CMK (cell line): ENCODE measurements around the gene CABLES2.

Experiments used
- DNase-seq: peaks from one replicate; pipeline ENCODE4 v3.0.0-alpha.2; 2010; ENCODE audit warnings: low read depth

CABLES2 gene

DNA sequence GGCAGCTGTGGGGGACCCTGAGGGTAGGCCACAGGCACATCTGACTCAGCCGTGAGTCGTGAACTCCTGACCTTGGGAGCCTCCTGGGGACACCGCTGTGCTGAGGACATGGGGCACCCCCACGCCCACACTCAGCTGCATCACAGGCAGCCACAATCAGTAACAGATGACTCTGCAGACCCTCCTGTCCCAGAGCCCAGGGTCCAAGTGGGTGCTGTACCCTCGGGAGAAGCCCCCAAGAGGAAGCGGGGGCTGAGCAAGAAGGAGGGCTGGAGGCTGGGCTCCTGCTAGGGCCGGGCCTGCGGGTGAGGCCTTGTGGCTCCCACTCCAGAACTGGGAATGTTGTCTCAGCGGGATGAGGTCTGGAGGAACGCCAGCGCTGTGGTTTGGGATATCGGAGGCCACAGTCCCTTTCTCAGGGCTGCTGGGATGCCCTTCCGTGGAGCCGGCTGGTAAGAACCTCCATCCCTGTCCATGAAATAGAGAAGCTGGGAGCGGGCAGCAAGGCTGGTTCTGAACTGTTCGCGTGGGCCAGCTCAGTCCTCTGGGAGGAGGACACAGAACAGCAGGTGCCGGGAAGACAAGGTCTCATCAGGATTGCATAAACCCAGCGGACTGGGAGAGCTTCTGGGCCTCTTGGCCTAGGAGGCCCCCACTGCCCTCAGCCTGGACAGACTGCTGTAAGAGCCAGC lies 36.8 kb downstream of the CABLES2 start:
- DNase-seq, result no peak

DNA sequence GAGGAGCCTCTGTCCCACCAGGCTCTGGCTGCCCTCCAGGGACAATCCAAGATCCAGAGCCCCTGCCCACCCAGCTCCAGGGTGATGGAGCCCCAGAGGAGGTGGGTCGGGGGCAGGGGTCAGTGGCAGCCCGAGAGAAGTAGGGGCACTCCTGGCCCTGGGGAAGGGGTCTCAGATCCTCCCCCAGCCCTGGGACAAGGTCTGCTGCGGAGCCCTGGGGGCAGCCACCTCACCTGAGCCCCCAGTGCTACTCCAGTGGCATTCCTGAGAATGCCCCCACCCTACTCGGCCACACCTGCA lies 37.3 kb downstream of the CABLES2 start:
- no peak for DNase-seq

DNA sequence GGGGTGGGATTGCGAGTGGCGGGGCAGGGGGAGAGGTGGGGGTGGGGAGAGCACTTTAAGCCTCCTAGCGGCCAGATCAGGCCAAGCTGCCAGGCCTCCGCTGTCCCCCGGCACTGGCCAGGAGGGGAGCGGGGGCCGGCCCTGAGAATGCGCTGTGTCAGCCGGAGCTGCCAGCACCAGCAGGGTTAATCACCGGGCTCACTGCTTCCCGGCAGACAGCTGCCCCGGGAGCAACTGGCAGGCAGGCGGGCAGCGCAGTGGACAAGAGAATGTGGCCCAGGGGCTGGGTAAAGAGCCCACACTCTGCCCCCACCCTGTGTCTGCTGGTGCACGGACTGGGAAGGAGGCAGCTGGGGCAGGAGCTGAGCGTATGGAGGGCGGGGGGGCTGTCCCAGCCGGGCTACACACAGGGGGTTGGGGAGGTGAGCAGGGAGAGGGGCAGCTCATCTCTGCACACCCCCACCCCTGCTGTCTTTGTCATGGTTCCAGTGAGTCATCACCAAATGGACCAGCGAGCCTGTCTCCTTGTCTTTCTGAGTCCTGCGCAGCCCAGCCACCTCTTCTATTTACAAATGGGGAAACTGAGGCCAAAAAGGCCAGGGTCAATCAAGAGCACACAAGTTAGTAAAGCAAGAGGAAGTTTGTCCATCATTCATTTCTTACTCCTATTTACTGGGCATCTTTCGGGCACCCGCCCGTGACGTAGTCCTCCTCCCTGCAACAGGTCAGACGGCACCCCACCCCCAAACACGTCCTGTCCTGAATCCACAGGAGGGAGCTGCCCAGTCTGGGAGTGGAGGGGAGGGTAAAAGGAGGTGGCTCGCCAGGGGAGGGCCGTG lies 37.9 kb downstream of the CABLES2 start:
- DNase-seq, result no peak

DNA sequence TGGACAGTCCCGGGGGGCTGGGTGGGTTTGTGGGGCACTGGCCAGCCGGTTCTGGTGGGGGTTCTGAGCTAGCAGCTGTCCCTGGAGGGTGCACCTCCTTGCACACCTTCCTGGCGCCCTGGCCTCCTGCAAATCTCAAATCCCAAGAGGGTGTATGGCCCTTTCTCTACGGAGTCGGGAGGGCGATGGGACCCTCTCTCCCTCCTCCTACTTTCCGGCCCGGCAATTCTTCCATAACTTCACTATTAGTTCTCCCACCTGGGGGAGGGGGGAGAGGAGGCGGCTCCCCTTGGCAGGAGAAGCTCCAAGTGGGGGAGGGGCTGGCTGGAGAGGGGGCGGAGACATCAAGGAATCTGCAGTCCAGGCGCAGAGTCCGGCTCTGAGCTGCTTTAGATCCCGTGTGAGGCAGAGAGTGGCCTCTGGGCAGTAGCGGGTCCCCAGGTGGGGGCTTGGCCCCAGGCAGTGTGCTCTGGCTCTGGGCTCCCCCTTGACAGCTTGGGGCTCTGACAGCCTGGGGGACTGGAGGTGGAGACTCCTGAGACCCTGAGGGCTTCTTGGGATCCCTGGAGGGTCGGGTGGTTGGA lies 38.6 kb downstream of the CABLES2 start:
- no peak for DNase-seq

DNA sequence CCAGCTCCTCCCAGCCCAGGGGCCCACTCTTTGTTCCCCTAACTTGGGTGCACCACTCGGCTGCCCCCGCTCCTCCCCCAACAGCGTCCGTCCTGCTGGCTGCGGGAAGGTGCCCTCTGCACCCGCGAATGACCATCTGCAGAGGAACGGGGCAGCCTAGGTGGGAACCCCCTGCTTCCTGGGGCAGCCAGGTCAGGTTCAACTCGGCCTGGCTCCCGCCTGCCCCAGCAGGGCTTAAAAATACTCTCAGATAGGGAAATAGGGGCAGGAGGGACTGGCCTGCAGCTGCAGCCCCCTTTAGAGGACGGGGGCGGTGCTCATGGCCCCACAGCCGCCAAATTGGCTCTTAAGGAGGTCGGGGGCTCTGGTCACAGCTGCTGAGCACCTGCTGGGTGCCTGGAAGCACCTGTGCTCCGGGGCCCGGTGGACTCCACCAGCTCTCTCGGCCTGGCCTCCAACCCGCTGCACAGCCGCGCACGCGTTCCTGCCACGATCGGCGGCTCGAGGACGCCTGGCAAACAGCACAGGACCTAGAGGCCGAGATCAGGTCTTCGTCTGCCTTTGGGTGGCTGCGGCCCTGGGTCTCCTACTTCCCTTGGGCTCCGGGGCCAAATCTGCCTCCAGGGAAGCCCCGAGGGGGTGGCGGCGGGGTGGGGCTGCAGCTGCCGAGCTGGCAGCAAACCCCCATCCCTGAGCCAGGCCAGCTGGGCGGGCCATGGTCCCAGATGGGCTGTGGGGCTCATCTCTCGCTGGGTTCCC lies 39.3 kb downstream of the CABLES2 start:
- DNase-seq, result no peak

DNA sequence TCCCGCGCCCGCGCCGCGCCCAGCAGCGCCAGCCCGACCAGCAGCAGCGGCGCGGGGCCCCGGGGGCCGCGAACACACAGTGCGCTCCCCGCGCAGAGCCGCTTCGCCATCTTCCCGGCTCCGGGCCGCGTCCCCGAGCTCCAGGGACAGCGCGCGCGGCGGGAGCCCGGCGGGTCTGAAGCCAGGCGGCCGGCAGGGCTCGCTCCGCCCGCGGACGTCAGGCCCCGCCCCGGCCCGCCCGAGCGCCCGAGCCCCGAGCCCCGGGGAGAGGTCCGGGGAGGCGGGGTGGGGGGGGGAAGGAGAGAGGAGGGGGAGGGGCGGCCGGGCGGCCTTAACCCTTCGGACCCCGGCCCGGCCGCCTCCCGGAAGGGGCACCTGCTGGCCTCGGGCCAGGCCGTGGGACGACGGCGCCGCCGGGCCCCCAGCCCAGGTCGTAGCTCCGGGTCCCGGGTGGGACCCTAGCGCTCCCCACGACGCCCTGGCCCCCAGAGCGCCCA lies 39.9 kb downstream of the CABLES2 start, which contains the start of gene LAMA5:
Gene LAMA5, minus strand, starts transcription at position 177 of the 497 bp plus-strand sequence. Its CDS starts 67 bp downstream, at position 110.
- no peak for DNase-seq

DNA sequence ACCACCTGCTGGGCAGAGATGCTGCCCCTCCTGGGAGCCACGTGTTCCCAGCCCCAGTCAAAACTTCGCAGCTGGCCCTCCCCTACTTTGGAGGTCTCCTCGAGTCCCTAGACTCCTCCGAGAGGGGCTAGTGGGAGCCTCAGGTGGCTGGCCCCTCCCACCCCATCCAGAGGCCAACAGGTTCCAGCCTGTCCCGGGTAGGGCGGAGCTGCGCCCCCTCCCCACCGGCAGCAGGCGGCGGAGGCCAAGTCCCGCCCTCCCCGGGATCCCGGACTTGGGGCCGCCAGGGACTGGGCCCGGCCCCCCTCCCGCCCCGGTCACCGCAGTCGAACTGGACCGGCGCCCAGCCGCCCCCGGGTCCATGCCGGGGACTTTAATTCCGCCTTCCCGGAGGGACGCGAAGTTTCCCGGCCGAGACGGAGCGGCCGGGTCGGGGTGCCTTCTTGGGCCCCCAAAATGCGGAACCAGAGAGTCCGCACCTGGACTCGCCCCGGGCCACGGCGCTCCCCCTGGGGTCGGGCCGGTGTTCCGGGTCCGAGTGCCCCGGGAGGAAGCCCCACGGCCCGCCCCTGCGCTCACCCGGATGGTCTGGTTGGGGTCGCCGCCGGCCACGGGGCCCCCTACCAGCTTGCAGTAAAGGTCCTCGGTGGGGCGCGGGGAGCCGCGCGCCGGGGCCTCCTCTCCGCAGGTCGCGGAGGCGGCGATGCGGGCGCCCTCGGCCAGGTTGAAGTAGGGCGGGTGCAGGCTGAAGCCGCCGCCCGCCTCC lies 40.5 kb downstream of the CABLES2 start:
- DNase-seq, result no peak

DNA sequence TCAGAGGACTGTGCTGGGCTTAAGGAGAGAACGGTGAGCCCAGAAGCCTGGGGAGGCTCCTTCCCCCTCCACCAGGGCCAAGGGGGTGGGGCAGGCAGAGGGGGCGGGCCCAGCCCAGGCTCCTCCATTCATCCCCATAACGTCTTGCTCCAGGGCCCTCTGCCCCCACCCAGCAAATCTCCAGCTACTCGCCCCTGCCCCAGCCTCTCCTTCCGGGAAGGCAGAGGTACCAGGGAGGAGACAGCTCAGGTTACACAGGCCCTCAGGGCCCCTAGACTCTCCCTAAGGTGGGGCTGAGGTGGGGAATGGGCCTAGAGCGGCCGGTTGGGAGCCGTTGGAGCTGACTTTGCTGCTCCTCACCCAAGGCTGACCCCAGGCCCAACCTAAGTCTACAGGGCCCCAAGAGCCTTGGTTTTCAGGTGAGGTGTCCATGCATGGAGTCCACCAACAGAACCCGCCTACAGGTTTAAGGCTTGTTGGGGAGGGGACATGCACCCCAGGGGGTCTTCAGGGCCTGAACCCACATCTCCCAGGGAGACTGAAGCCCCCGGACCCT lies 41.2 kb downstream of the CABLES2 start:
- DNase-seq, result no peak

DNA sequence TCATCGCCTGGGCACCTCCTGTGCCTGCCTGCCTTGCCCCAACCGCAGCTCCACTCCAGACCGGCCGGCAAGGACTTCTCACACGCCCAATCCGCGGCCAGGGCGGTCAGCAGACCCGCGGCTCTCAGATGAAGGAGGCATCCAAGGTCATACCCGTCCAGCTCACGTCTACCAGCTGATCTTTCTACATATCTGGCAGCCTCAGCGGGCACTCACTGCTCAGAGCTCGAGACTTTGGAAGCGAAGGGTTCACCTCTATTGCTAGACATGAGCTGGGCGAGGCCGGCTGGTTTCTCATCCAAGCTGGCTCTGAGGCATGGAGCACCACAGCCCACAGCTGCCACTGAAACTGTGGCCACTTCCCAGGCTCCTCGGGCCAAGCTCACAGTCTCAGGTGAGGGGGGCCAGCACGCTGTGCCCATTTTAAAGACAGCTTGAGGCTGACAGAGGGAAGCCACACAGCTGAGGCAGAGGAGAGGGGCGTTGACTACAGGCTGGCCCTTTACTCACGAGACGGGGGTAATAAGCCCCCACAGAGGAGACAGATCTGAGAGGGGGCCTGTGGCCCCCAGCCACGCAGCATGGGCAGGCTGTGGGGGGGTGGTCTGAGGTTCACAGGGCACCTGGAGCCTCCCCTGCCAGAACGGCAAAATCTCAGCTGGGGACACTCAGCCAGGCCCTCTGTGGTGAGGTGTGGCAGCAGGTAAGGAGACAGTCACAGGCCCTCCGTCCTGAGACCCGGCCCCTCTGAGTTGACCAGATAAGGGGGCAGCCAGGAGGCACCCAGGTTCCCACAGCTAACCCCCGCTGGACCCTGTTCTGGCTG lies 42.0 kb downstream of the CABLES2 start:
- no peak for DNase-seq

DNA sequence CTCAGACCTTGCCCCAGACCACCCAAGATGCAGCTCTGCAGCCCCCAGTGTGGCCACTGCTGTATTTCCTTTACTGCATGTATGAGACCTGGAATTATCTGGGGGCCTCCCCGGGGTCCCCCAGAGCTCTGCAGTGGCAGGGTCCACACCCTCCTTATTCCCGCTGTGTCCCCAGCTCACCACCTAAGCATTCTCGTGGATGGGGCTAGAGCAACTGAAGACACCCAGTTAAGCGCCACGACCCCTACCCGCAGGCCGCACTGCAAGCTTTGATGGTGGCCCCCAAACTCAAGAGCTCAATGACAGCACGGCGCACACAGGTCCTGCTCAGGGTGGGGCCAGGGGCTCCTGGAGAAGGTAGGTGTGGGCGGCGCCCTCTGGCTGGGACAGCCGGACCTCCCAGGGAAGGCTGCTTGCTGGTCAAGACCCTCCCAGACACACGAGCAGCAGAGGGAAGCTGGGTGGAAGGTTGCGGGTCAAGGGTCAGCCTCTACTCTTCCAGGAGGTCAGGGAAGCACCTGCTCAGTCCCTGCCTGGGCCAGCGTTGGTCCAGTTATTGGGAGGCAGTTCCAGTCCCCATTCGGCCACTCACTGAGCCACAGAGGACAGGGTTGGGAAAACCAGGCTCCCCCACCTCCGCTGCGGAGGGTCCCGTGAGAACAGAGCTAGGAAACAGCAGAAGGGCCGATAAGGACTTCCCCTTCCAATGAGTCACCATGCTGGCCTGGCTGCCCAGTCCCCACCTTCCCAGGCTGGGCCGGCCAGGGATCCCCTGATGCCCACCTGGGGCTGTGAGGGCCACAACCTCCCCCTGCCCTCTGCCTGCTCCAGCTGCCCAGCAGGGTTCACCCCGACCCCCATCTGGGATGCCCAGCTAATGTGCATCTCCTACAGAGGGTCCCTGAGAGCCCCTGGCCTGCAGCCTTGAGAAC lies 42.9 kb downstream of the CABLES2 start:
- no peak for DNase-seq

DNA sequence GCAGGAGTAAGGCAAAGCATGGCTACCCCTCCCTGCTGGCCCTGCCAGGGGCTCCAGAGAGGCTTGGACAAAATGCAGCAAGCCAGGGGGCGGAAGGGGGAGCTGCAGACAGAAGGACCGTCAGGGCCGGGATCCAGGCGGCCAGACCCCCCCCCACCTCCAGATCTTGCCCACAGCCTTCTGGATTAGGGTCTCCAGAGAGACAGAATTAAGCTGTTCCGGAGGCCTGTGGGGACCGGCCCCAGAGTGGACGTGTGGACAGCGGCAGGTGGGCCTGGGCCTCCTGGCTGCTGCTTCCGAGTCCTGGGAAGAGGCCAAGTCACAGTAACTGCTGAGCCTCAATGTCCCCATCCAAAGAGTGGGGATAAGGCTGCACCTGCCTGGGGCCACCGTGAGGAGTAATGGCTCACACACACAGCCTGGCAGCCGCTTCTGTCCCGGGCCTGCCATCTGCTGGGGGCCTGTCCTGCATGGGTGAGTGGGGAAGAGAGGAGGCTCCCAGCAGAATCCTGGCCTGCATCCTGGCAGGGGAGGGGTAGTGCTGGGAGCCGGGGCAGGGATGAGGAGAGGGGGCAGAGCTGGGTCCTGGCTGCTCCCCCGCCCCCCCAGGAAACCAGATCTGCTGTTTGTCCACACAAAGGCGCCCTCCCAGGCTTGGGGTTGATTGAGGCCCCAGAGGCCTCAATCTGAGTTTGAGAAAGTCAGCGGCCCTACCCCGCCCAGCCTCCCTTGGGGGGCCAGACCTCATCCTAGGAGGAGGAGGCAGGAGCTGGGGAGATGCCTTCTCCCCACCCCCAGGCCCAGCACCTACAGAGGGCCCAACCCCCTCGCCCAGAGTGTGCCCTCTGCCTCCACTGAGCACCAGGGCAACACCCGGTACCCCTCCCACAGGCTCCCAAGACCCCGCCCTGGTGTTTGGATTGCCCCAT lies 43.8 kb downstream of the CABLES2 start:
- DNase-seq, result no peak

DNA sequence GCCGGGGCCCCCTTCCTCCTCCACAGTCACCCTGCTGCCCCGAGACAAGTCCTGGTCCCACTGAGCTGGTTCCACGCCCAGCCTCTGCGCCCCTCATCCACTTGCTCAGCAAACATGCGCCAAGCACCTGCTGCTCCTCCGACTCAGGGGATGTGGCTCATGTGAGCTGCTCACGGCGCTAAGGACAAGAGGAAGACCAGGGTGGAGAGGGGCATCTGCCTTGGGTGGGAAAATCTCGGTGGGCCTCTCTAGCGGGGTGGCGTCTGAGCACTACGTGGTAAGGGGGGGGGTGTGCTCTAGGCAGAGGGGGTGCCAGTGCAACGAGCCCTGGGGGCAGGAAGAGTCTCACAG lies 44.5 kb downstream of the CABLES2 start:
- no peak for DNase-seq

DNA sequence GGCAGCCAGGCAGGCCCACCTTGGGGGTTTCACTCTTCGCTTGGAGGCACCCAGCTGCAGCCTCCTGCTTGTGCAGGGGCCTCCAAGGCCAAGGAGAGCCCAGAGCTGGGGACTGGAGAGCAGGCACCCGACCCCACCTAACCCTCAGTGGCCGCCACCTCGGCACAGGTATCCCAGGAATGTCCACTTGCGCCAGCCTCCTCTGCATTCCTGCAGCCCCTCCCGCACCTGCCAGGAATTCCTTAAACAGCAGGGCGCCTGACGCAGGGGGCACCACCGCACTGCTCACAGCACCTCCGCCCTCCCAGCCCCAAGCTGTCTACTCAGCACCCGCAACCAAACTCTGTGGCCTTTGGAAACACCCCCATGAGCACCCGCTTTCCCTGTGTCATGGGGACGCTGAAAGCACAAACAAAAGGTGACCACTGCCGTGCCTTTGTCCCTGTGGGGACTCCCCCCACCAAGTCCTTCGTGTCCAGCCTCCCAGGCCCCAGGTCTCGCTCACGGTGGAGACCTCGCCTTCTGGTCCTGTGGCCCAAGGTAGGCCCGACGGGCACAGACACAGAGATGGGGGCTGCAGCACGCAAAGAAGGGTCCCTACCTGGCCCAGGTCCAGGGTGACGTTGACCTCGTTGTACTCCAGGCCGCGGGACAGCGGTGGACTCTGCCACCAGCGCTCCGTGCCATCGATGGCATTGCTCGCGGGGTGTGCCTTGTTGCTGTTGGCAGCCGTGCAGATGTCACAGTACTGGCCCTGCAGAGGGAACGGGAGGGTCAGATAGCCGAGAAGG lies 45.1 kb downstream of the CABLES2 start:
- no peak for DNase-seq

DNA sequence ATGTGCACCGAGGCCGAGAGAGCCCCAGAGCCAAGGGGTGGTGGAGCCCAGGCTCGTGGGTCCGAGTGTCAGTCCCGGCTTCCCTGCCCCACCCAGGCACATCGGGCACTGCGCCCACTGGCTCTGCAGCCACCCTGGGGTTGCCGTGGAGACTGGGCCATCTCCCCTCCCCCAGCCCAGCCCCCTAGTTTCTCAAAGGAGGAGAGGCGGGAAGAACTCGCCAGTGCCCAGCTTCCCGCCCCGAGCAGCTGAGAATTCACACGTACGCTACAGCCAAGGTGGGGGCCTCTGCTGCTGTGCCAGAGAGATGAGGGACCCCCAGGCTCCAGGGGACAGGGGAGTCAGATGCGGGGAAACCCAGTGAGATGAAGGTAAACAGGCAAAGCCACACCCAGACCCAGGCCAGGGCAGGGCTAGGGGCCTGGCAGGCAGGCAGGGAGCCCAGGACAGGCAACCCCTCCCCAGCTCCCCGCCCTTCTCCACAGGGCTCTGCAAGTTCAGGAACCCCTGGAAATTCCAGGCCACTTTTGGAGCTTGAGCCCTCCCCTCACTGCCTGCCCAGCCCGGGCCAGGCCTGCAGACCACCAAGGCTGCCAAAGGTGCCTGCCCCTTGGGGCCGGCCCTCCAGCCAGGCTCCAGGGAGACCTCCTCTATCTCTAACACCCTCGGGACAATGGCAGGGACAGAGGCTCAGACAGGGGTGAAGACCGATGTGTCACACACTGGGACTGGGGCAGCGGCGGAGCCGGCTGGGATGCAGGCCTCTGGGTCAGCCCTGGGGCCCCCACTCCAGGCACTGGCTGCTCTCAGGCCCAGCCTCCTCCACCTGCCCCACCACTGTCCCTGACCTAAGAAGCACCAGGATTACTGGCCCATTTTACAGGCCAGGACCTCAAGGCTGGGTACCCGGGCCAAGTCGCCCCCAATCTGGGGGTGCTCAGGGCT lies 46.0 kb downstream of the CABLES2 start:
- DNase-seq, result no peak

DNA sequence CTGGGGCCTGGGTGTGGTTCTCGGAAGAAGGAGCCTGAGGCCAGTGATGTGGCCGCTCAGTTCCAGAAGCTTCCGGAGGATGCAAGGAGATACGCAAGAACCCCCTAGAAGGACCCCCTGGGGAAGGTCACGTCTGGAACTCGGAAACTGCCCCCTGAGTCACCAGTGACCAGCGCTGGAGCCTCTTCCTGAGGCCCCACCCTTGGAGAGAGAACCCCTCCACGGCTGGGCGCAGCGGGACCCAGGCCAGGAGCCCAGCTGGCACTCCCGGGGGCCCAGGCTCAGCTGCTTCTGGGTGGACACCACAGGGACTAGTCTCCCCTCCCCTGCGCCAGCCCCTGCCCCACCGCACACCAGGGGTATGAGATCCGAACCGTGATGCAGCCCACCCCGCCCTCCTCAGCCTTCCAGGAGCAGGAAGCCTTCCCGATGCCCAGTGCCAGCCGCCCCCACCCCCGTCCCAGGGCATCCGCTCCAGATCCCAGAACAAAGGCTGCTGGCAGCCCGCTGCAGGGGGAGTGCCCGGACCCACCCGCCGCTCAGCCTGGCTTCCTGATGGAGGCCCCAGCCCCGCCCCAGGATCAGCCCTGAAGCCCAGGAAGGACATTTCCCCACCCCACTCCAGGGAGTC lies 47.5 kb downstream of the CABLES2 start:
- DNase-seq, result no peak

DNA sequence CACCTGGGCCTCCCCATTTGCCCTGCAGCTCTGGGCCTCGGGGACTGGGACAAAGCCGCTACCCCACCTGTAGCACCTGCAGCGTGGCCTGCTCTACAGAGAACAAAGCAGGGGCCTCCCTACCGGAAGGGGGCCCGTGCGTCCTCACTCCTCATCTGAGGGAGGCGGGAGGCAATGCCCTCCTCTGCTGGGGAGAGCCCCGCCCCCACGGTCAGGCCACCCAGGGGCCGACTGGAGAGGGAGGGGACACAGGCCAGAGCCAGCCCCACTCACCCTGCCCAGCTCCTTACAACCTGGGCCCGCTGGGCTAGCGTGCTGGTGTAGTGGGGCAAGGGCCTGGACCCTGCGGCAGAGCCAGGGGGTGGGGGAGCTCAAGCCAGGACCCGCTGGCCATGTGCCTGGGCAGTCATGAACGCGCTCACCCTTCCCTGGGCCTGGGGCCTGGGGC lies 48.0 kb downstream of the CABLES2 start:
- no peak for DNase-seq
